COLO829 (cell line): Measurements from ENCODE around the gene CRADD.
A peak's percentile ranks its signal among the peaks of the same experiment; 100 is the strongest.
"Not testable (repeated sequence)": the region's sequence is repeated elsewhere in the genome, so short reads cannot be mapped to it uniquely, and the experiment has no call there.

Experiments
- DNase-seq: peaks from one replicate; pipeline ENCODE4 v3.0.0; 2012; ENCODE audit warnings: low spot score

The CRADD gene

GRCh38 chr12:93901739-93902138, 224.6 kb downstream of the CRADD start:
- DNase-seq: no peak

- no peak for DNase-seq
Measured at GRCh38 chr12:93902192-93902591, 225.0 kb downstream of the CRADD start.

DNA sequence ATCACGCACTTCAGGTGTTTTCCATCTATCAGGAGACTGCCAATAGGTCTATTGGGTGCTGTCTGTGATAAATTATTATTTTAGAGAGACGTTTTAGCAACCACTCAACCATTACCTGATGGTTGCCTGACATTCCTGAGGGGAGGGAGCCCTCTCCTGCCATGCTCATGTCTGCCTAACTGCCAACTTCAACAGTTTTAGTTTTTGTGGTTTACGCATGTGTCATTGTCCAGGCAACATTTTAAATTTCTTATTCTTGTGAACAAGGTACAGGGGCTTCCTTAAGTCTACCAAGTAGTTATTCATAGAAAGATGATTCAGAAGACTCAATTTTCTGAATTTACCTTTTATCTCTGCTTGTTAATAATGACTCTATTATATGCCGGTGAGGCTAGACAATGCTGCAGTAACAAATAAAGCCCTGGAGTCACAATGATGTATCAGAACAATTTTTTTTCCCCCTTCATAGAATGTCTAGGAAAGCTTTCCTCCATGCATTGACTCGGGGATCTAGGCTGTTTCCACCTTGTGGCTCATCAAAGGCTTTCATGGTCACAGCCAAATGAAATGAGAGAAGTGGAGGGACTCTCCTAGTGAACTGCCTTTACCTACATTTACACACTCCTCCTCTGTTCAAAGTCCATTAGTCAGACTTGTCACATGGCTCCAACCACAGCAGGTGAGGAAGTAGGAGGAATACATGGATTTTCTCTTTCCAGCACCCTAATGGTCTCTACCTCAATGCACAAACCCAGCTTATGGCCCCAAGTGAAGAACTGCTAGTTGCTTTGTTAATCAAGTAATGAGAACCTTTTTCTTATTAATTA, 225.8 kb downstream of the CRADD start:
- no peak for DNase-seq

- no peak for DNase-seq
Measured at GRCh38 chr12:93904124-93904523, 226.9 kb downstream of the CRADD start.

GRCh38 chr12:93908264-93908663, 231.1 kb downstream of the CRADD start:
- DNase-seq: no peak

GRCh38 chr12:93908846-93909567, 231.8 kb downstream of the CRADD start:
- peak; percentile 40 for DNase-seq

GRCh38 chr12:93911396-93911795, 234.2 kb downstream of the CRADD start:
- no peak for DNase-seq

GRCh38 chr12:93912086-93912733, 235.0 kb downstream of the CRADD start:
- DNase-seq: no peak

GRCh38 chr12:93913845-93914244, 236.7 kb downstream of the CRADD start:
- no peak for DNase-seq

DNA sequence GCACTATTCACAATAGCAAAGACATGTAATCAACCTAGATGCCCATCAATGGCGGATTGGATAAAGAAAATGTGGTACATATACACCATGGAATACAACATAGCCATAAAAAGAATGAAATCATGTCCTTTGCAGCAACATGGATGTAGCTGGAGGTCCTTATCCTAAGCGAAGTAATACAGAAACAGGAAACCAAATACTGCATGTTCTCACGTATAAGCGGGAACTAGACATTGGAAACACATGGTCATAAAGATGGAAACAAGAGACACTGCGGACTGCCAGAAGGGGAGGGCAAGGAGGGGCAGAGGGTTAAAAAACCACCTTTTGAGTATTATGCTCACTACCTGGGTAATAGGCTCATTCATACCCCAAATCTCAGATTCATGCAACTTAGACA, 237.1 kb downstream of the CRADD start:
- DNase-seq: no peak

GRCh38 chr12:93915411-93915810, 238.2 kb downstream of the CRADD start:
- DNase-seq: no peak

DNA sequence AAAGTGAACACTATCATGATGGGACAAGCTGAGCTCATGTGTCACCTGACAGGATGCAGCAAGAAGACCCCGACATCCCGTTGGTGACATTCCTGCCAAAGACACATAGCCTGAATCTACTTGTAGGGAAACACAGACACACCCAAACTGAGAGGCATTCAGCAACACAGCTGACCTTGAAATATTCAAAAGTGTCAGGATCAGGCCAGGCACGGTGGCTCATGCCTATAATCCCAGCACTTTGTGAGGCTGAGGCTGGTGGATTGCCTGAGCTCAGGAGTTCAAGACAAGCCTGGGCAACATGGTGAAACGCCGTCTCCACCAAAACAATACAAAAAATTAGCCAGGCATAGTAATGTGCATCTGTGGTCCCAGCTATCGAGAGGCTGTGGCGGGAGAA, 239.2 kb downstream of the CRADD start:
- no peak for DNase-seq

DNA sequence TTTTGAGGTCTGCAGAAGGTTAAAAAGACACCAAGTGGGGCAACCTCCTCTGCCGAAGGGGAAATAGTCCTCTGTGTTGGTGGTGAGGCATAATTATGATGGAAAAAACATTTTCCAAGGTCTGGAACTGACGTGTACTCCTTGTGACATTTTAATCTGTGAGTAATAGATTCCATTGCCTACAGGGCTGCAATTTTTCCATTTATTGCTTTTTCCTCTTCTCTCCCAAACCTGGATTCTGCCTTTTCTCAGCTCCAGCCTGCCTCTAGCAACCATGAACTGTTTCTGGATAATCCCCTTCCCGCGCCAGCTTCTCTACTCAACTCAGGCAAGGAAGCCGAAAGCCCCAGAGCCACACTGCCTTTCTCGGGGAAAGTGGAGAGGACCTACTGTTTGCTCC, 241.1 kb downstream of the CRADD start:
- DNase-seq: peak; percentile 51

- DNase-seq: no peak
Measured at GRCh38 chr12:93918900-93919299, 241.7 kb downstream of the CRADD start.

GRCh38 chr12:93921521-93921920, 244.3 kb downstream of the CRADD start:
- DNase-seq: no peak

DNA sequence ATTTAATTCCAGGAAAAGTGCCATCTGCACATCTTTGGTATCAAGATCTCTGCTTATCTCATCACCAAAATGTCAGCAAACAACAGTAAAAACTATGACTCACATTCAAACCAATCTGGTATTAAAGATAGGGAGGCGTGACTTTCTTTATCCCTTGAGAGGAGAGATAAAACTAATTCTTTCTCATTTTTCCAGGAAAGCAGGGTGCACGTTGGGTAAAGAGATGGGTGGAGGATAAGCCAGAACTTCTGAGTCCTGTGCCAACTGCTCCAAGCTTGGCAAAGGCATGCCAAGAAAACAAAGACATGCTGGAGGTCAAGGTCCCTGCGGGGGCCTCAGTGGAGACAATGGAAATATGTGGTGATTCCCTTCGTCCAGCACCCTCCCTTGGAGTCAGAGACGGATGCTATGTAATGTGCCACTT, 245.4 kb downstream of the CRADD start:
- no peak for DNase-seq

DNA sequence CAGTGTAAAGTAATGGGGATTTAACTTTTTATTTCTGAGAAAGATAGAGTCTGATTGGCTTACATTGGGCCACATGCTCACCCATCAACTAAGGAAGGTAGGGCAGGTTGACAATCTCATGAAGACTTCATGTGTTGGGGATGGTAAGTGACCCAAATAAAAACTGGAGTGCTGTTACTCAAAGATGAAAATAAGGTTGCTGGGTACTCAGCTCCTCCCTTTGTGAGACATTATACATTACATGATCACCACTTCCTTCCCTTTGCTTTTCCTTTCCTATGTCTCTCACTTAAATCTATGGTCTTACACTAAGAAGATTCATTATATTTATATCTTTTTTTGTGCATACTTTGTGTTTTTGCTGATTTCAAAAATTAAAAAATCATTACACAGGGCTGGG, 247.2 kb downstream of the CRADD start:
- DNase-seq: no peak

DNA sequence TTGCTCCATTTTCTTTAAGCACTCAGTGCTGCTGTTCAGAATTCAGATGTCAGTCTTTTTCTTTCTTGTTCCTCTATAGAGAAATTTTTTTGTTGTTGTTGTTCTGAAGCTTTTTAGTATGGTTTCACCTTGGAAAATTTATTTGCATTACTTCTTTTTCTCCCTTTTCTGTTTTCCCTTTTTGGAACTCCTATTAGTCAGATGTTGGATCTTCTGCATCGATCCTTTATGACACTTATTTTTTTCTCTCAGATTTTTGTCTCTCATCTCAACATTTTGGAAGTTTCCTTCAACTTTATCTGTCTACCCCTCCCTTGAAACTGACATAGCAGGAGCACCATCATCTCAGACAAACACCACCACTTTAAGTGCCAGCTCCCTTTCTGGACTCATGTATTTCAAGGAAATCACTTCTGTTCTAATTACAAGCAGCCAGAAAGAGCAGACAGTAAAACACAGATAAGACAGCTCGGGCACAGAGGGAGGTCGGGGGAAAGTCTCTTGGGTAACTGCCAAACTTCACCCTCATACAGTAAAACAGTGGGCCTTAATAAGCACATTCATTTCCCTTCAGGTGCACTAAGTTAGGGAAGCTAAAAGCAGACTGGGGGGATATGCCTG, 248.5 kb downstream of the CRADD start:
- no peak for DNase-seq

GRCh38 chr12:93926237-93926636, 249.1 kb downstream of the CRADD start:
- no peak for DNase-seq

GRCh38 chr12:93929081-93929480, 251.9 kb downstream of the CRADD start:
- DNase-seq: not testable (repeated sequence)

GRCh38 chr12:93937812-93938211, 260.6 kb downstream of the CRADD start:
- DNase-seq: no peak

- no peak for DNase-seq
Measured at GRCh38 chr12:93938317-93938716, 261.1 kb downstream of the CRADD start.

- DNase-seq: no peak
Measured at GRCh38 chr12:93938931-93939330, 261.8 kb downstream of the CRADD start.
